H9 (cell line): Measurements from ENCODE around the gene CDC25A. TPM values are rescaled to one million over a fixed set of nuclear protein-coding genes. Genes with fewer than 3 reads are reported as not detected.

Experiments
- DNase-seq: peaks from one replicate; pipeline ENCODE4 v3.0.0-alpha.2; 2017
- H2AFZ ChIP-seq: one replicate; pipeline ENCODE4 v1.6.1; 2013; ENCODE audit warnings: mild to moderate bottlenecking, low read length, control low read depth, moderate library complexity
- H2AK5ac ChIP-seq: 2 replicates; pipeline ENCODE4 v1.6.1; 2013; ENCODE audit warnings: low read length, control low read depth, mixed read lengths; ENCODE audit not compliant: insufficient read length
- H2BK120ac ChIP-seq: one replicate; pipeline ENCODE4 v1.6.1; 2013; ENCODE audit warnings: low read depth, mild to moderate bottlenecking, low read length, control low read depth, inconsistent platforms; ENCODE audit not compliant: poor library complexity, severe bottlenecking
- H2BK12ac ChIP-seq: 2 replicates; pipeline ENCODE4 v1.6.1; 2013; ENCODE audit warnings: low read length, control low read depth, mixed read lengths, low read depth; ENCODE audit not compliant: insufficient read length
- H2BK15ac ChIP-seq: 2 replicates; pipeline ENCODE4 v1.6.1; 2013; ENCODE audit warnings: low read depth, low read length, control low read depth
- H2BK20ac ChIP-seq: one replicate; pipeline ENCODE4 v1.6.1; 2013; ENCODE audit warnings: low read depth, mild to moderate bottlenecking, low read length, control low read depth, inconsistent platforms; ENCODE audit not compliant: poor library complexity, severe bottlenecking
- H2BK5ac ChIP-seq: 2 replicates; pipeline ENCODE4 v1.6.1; 2013; ENCODE audit warnings: low read length, control low read depth, mixed read lengths; ENCODE audit not compliant: insufficient read length
- H3K14ac ChIP-seq: 2 replicates; pipeline ENCODE4 v1.6.1; 2013; ENCODE audit warnings: low read length, control low read depth; ENCODE audit not compliant: insufficient read depth
- H3K18ac ChIP-seq: 2 replicates; pipeline ENCODE4 v1.6.1; 2013; ENCODE audit warnings: low read depth, mild to moderate bottlenecking, mixed read lengths, low read length, control low read depth; ENCODE audit not compliant: insufficient read length
- H3K23ac ChIP-seq: 2 replicates; pipeline ENCODE4 v1.6.1; 2013; ENCODE audit warnings: low read length, control low read depth, mixed read lengths, low read depth; ENCODE audit not compliant: insufficient read length
- H3K23me2 ChIP-seq: 2 replicates; pipeline ENCODE4 v1.6.1; 2013; ENCODE audit warnings: low read depth, mild to moderate bottlenecking, mixed read lengths, low read length, control low read depth; ENCODE audit not compliant: insufficient read length, poor library complexity, severe bottlenecking
- H3K27ac ChIP-seq: 2 replicates; pipeline ENCODE4 v1.5.1; 2013; ENCODE audit warnings: low read length, control low read depth, mixed read lengths, low read depth; ENCODE audit not compliant: insufficient read length
- H3K27me3 ChIP-seq: 2 replicates; pipeline ENCODE4 v1.6.1; 2013; ENCODE audit warnings: low read length, control low read depth, inconsistent platforms; ENCODE audit not compliant: insufficient read depth
- H3K4ac ChIP-seq: 2 replicates; pipeline ENCODE4 v1.6.1; 2013; ENCODE audit warnings: low read depth, mild to moderate bottlenecking, control low read depth, inconsistent platforms, low read length, moderate library complexity
- H3K4me1 ChIP-seq: 2 replicates; pipeline ENCODE4 v1.6.1; 2013; ENCODE audit warnings: low read length, control low read depth, inconsistent platforms; ENCODE audit not compliant: insufficient read depth
- H3K4me2 ChIP-seq: 2 replicates; pipeline ENCODE4 v1.6.1; 2013; ENCODE audit warnings: low read length, control low read depth, mixed read lengths; ENCODE audit not compliant: insufficient read length, insufficient read depth
- H3K56ac ChIP-seq: 2 replicates; pipeline ENCODE4 v1.6.1; 2013; ENCODE audit warnings: low read depth, mild to moderate bottlenecking, mixed read lengths, low read length, control low read depth; ENCODE audit not compliant: insufficient read length
- H3K79me1 ChIP-seq: 2 replicates; pipeline ENCODE4 v1.6.1; 2013; ENCODE audit warnings: low read depth, mild to moderate bottlenecking, moderate library complexity, low read length, control low read depth, inconsistent platforms; ENCODE audit not compliant: insufficient read depth, poor library complexity, severe bottlenecking
- H3K79me2 ChIP-seq: 2 replicates; pipeline ENCODE4 v1.6.1; 2013; ENCODE audit warnings: low read length, control low read depth, inconsistent platforms; ENCODE audit not compliant: insufficient read depth
- H3K9ac ChIP-seq: 2 replicates; pipeline ENCODE4 v1.6.1; 2013; ENCODE audit warnings: low read length, control low read depth, mixed read lengths; ENCODE audit not compliant: insufficient read length; ENCODE audit errors: extremely low read depth
- H3K9me3 ChIP-seq: one replicate; pipeline ENCODE4 v1.6.1; 2013; ENCODE audit warnings: low read depth, low read length, inconsistent platforms; ENCODE audit not compliant: control insufficient read depth
- H3T11ph ChIP-seq: one replicate; pipeline ENCODE4 v1.6.1; 2013; ENCODE audit warnings: mild to moderate bottlenecking, low read length, control low read depth, inconsistent platforms
- H4K20me1 ChIP-seq: one replicate; pipeline ENCODE4 v1.6.1; 2013; ENCODE audit not compliant: control insufficient read depth, insufficient read length, insufficient read depth
- H4K5ac ChIP-seq: 2 replicates; pipeline ENCODE4 v1.6.1; 2013; ENCODE audit warnings: low read depth, mild to moderate bottlenecking, mixed read lengths, low read length, control low read depth; ENCODE audit not compliant: insufficient read length
- H4K8ac ChIP-seq: replicated peaks from 2 replicates; pipeline ENCODE4 v1.6.1; 2013; ENCODE audit warnings: low read length, control low read depth, mixed read lengths, low read depth; ENCODE audit not compliant: insufficient read length
- H4K91ac ChIP-seq: 2 replicates; pipeline ENCODE4 v1.6.1; 2013; ENCODE audit warnings: low read depth, mild to moderate bottlenecking, moderate library complexity, mixed read lengths, low read length, control low read depth; ENCODE audit not compliant: insufficient read length
- H3K27ac Mint-ChIP-seq, 3 experiments: 2 replicates in 2 of 3; 3 replicates in 1 of 3; pipeline ENCODE4 v1.8.0; 2020 to 2021; ENCODE audit warnings: mixed read lengths in 3 of 3, mild to moderate bottlenecking in 1 of 3, moderate library complexity in 1 of 3
- H3K27me3 Mint-ChIP-seq: 2 replicates; pipeline ENCODE4 v1.8.0; 2021; ENCODE audit warnings: low read depth, mild to moderate bottlenecking, moderate library complexity, mixed read lengths
- H3K36me3 Mint-ChIP-seq, 3 experiments: 2 replicates in 2 of 3; 3 replicates in 1 of 3; pipeline ENCODE4 v1.8.0; 2020 to 2021; ENCODE audit warnings: low read depth in 3 of 3, mixed read lengths in 3 of 3; ENCODE audit not compliant: insufficient read depth in 1 of 3
- H3K4me1 Mint-ChIP-seq, 2 experiments: 2 replicates each; pipeline ENCODE4 v1.8.0; 2020; ENCODE audit warnings: mixed read lengths in 2 of 2
- H3K4me3 Mint-ChIP-seq, 2 experiments: 2 replicates in 1 of 2; 3 replicates in 1 of 2; pipeline ENCODE4 v1.8.0; 2020 to 2021; ENCODE audit warnings: mild to moderate bottlenecking in 2 of 2, mixed read lengths in 2 of 2, moderate library complexity in 1 of 2
- H3K9me3 Mint-ChIP-seq, 2 experiments: 2 replicates in 1 of 2; 3 replicates in 1 of 2; pipeline ENCODE4 v1.8.0; 2020; ENCODE audit warnings: mild to moderate bottlenecking in 2 of 2, mixed read lengths in 2 of 2, moderate library complexity in 1 of 2
- WGBS: extraction: QIAGEN DNeasy Blood & Tissue Kit; methylation state at CpG from one replicate; pipeline ENCODE4 v1.1.7; 2013; ENCODE audit warnings: missing lambda C conversion rate, low lambda C conversion rate, mixed read lengths; ENCODE audit not compliant: insufficient read length; ENCODE audit errors: extremely low coverage; 5-methylcytosine and 5-hydroxymethylcytosine counted together
- total RNA-seq: library from RNA; stranded (reverse); gene quantifications from 2 replicates; pipeline ENCODE4 v1.2.1, GENCODE V29; 2021
- TF ChIP-seq, protein P1 (sequence below): fragments of 200-600 bp; sonication (generic); conservative IDR thresholded peaks from 3 replicates; pipeline ENCODE4 v1.8.0; 2021; ENCODE audit warnings: antibody characterized with exemption, mild to moderate bottlenecking

CDC25A gene
- total RNA-seq, 1 experiment from 2014 or later = 83.3 TPM

DNA sequence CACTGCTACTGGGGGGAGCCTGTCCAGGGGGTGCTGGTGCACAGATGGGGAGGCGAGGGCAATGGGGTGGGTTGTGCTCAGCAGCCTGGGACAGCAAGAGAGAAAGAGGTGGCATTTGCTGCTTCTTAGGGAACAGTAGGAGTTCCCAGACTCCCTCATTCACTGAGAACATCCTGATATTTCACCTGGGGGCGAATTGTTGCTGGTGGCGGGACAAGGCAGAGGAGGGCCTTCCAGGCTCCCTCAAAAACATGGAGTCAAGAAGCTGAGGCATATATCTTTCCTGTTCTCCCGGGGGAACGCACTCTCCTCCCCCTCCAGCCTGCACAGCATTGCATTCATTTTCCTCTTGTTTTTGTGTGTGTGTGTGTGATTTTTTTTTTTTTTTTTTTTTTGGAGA lies 65.7 kb downstream of the CDC25A start:
- Histone ChIP-seq H3K4me1 (no peaks in the 10 kb centered on the region), H4K5ac (no peak overlapping the region), H4K8ac (no peak overlapping the region), H3K56ac (no peak overlapping the region), H3K9me3 (no peaks in the 10 kb centered on the region), H2AK5ac (no peak overlapping the region), H3K23me2 (no peaks in the 10 kb centered on the region), H3K9ac (no peak overlapping the region), H3K4ac (no peak overlapping the region), H3K27ac (no peak overlapping the region), H3T11ph (no peak overlapping the region), H3K79me1 (no peaks in the 10 kb centered on the region), H2BK5ac (no peak overlapping the region), H3K4me2 (no peak overlapping the region), H2AFZ (no peak overlapping the region), H2BK15ac (no peak overlapping the region), H3K27me3 (no peaks in the 10 kb centered on the region), H3K23ac (no peak overlapping the region), H2BK20ac (no peak overlapping the region), H4K20me1 (no peaks in the 10 kb centered on the region), H2BK120ac (no peak overlapping the region), H3K14ac (no peak overlapping the region), H3K18ac (no peak overlapping the region), H3K79me2 (no peaks in the 10 kb centered on the region), H2BK12ac (no peak overlapping the region), H4K91ac (no peak overlapping the region)
- Mint-ChIP-seq H3K27me3 (0 out of 2 replicates have a peak, but pooled peaks cover 1% of the 10 kb centered on the region), H3K36me3 (no peaks in the 10 kb centered on the region), H3K9me3 (no peaks in the 10 kb centered on the region), H3K4me1 (peaks cover 22 to 27% of the 10 kb centered on the region in 2 experiments), H3K4me3 (no peak overlapping the region), H3K27ac (peak overlapping the region in 1 of 3 experiments; percentile 34; a peak in 1 of 7 replicates)
- TF ChIP-seq, protein P1, sequence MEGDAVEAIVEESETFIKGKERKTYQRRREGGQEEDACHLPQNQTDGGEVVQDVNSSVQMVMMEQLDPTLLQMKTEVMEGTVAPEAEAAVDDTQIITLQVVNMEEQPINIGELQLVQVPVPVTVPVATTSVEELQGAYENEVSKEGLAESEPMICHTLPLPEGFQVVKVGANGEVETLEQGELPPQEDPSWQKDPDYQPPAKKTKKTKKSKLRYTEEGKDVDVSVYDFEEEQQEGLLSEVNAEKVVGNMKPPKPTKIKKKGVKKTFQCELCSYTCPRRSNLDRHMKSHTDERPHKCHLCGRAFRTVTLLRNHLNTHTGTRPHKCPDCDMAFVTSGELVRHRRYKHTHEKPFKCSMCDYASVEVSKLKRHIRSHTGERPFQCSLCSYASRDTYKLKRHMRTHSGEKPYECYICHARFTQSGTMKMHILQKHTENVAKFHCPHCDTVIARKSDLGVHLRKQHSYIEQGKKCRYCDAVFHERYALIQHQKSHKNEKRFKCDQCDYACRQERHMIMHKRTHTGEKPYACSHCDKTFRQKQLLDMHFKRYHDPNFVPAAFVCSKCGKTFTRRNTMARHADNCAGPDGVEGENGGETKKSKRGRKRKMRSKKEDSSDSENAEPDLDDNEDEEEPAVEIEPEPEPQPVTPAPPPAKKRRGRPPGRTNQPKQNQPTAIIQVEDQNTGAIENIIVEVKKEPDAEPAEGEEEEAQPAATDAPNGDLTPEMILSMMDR = no peak
- WGBS = no CpG with 5 or more reads among the region's 5 CpGs
- DNase-seq = no peak
